Suprapubic skin (tissue), 4 donors: Measurements from ENCODE around the gene RIMKLA. TPM values are rescaled to one million over a fixed set of nuclear protein-coding genes. Genes with fewer than 3 reads are reported as not detected.

Source experiments
- DNase-seq, 2 donors: peaks; one replicate each; pipeline ENCODE4 v3.0.0-alpha.2; 2019; ENCODE audit warnings: low spot score in 2 of 2
- H3K27ac ChIP-seq: fragments of 200-600 bp; sonication (generic); one replicate; pipeline ENCODE4 v1.5.1; 2019
- H3K27me3 ChIP-seq: fragments of 200-600 bp; sonication (generic); one replicate; pipeline ENCODE4 v1.5.1; 2019
- H3K36me3 ChIP-seq: fragments of 200-600 bp; sonication (generic); one replicate; pipeline ENCODE4 v1.5.1; 2019
- H3K4me1 ChIP-seq: fragments of 200-600 bp; sonication (generic); one replicate; pipeline ENCODE4 v1.5.1; 2019
- H3K4me3 ChIP-seq: fragments of 200-600 bp; sonication (generic); one replicate; pipeline ENCODE4 v1.5.1; 2019; ENCODE audit warnings: mild to moderate bottlenecking
- H3K9me3 ChIP-seq: fragments of 200-600 bp; sonication (generic); one replicate; pipeline ENCODE4 v1.5.1; 2019
- EP300 ChIP-seq: sonication (generic); formaldehyde crosslinking; IDR thresholded peaks from one replicate; pipeline ENCODE4 v1.6.1; 2017; ENCODE audit warnings: antibody characterized with exemption
- POLR2A ChIP-seq, 2 donors: fragments of 450-650 bp; IDR thresholded peaks; one replicate each; pipeline ENCODE4 v1.6.1; 2017; ENCODE audit warnings: antibody characterized with exemption in 2 of 2, mild to moderate bottlenecking in 2 of 2, moderate library complexity in 2 of 2
- POLR2AphosphoS5 ChIP-seq, 3 donors: sonication (generic); formaldehyde crosslinking; IDR thresholded peaks; one replicate each; pipeline ENCODE4 v1.6.1; 2017; ENCODE audit warnings: antibody characterized with exemption in 3 of 3
- WGBS: methylation state at CpG from one replicate; pipeline ENCODE4 v1.1.5; 2018; 5-methylcytosine and 5-hydroxymethylcytosine counted together
- total RNA-seq, 4 donors: library from RNA; depleted of rRNA; stranded (reverse); fragments of >200 nt; gene quantifications; one replicate each; pipeline ENCODE4 v1.1.0, GENCODE V29; 2016
- TF ChIP-seq, protein P1 (sequence below), 2 donors: fragments of 200-600 bp in 1 of 2; fragments of 450-650 bp in 1 of 2; sonication (generic) in 1 of 2; IDR thresholded peaks; one replicate each; pipeline ENCODE4 v1.5.1; 2016 to 2019; ENCODE audit warnings: antibody characterized with exemption in 2 of 2, mild to moderate bottlenecking in 1 of 2, moderate library complexity in 1 of 2

The RIMKLA gene, protein sequence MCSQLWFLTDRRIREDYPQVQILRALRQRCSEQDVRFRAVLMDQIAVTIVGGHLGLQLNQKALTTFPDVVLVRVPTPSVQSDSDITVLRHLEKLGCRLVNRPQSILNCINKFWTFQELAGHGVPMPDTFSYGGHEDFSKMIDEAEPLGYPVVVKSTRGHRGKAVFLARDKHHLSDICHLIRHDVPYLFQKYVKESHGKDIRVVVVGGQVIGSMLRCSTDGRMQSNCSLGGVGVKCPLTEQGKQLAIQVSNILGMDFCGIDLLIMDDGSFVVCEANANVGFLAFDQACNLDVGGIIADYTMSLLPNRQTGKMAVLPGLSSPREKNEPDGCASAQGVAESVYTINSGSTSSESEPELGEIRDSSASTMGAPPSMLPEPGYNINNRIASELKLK
- under 1 TPM; 0.11 to 0.93 (median 0.54) TPM for total RNA-seq

DNA sequence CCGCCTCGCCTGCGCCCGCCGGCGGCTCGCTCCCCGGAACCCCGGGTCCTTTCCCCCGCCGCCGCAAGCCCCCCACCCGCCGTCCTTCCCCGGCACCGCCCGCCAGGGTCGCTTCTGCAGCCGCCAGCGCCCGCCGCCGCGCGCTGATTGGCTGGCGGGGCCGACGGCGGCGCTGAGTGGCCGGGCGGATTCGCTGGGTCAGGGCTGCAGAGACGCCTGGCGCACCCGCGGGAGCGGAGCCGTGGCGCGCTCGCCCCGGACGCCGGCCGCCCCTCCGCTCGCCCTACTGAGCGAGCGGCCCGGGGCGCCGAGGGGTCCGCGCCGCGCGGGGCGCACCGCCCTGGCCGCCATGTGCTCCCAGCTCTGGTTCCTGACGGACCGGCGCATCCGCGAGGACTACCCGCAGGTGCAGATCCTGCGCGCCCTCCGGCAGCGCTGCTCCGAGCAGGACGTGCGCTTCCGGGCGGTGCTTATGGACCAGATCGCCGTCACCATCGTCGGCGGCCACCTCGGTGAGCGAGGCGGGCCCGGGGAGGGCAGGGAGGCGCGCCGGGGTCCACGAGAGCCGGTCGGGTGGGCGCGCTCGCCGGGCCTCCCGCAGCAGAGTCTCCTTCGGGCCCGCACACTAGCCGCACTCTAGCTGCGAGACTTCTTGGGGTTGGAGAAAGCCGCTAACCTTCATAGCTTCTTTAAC, at the start of gene RIMKLA:
RIMKLA (plus strand) TSS at position 207 of the 694 bp plus-strand sequence; CDS start at position 350, 143 bp downstream.
- TF ChIP-seq EP300 (no peak), POLR2A (IDR thresholded peaks at IDR 0.05) (no peak)
- TF ChIP-seq, protein P1, sequence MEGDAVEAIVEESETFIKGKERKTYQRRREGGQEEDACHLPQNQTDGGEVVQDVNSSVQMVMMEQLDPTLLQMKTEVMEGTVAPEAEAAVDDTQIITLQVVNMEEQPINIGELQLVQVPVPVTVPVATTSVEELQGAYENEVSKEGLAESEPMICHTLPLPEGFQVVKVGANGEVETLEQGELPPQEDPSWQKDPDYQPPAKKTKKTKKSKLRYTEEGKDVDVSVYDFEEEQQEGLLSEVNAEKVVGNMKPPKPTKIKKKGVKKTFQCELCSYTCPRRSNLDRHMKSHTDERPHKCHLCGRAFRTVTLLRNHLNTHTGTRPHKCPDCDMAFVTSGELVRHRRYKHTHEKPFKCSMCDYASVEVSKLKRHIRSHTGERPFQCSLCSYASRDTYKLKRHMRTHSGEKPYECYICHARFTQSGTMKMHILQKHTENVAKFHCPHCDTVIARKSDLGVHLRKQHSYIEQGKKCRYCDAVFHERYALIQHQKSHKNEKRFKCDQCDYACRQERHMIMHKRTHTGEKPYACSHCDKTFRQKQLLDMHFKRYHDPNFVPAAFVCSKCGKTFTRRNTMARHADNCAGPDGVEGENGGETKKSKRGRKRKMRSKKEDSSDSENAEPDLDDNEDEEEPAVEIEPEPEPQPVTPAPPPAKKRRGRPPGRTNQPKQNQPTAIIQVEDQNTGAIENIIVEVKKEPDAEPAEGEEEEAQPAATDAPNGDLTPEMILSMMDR (IDR thresholded peaks at IDR 0.05): no peak
- peaks cover 13% of the 10 kb centered on the region for H3K4me1 ChIP-seq
- H3K4me3 ChIP-seq: peak within 1 kb of the TSS; percentile 76
- no peak for DNase-seq
- WGBS: under 1% methylated on average over 21 of the region's 101 CpGs
- H3K9me3 ChIP-seq: no peaks in the 10 kb centered on the region
- no peaks in the 10 kb centered on the region for H3K36me3 ChIP-seq
- no peak within 1 kb of the TSS for H3K27ac ChIP-seq
- peaks cover 25% of the 10 kb centered on the region for H3K27me3 ChIP-seq

DNA sequence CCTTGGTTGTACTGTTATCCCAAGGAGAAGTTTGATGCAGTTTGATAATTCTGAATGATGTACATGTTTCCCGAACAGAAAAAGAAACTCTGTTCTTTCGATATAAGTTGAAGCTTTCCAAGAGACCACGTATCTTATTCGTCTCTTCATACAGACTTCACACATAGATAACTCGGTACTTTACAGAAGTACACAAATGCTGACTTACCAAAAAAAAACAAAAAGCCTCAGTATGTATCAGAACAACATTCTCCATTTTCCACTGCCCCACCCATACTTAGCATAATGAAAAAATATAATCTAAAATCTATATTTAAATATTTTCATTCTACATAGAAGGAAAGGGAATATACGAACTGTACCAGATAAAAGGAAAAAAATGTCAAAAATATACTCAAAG, 47.7 kb upstream of the RIMKLA start:
- H3K27me3 ChIP-seq: no peaks in the 10 kb centered on the region
- no peak for TF ChIP-seq EP300
- TF ChIP-seq POLR2A (IDR thresholded peaks at IDR 0.05): no peak
- TF ChIP-seq, protein P1 (IDR thresholded peaks at IDR 0.05): no peak
- no peak for TF ChIP-seq POLR2AphosphoS5 (IDR thresholded peaks at IDR 0.05)
- no peaks in the 10 kb centered on the region for H3K9me3 ChIP-seq
- no peaks in the 10 kb centered on the region for H3K36me3 ChIP-seq
- H3K4me1 ChIP-seq: peaks cover 44% of the 10 kb centered on the region
- no peak overlapping the region for H3K27ac ChIP-seq
- DNase-seq: no peak
- H3K4me3 ChIP-seq: peak overlapping the region; percentile 79
- 60% methylated on average over 6 of the region's 6 CpGs for WGBS

DNA sequence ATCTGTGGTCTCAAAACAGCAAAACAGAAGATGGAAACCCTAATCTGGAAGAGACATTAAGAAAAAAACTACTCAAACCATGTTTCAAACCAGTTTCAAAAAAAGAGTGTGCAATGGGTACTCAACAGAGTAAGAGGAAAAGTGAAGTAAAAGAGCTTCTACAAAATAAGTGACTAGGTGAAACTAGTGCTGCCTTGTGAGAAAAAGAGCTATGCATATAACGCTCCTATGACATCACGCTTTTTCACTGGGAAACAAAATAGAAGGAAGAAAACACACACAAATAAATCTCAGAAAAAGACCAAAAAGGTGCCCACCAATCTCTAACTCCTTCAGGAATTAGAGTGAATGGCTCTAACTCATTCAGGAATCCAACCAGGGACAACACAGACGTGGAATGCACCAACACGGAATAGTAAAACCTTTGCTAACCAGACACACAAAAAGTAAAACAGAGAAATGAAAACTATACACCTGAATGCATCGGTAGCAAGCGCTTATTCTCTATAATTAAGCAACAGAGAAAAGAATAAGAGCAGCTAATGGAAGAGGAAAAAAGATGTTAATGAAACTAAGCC, 46.8 kb upstream of the RIMKLA start:
- Histone ChIP-seq H3K4me1 (peaks cover 42% of the 10 kb centered on the region), H3K4me3 (peak overlapping the region; percentile 79), H3K27me3 (no peaks in the 10 kb centered on the region), H3K27ac (peak overlapping the region; percentile 90), H3K9me3 (no peaks in the 10 kb centered on the region), H3K36me3 (no peaks in the 10 kb centered on the region)
- no peak for DNase-seq
- TF ChIP-seq, protein P1 (IDR thresholded peaks at IDR 0.05): no peak
- TF ChIP-seq POLR2A (IDR thresholded peaks at IDR 0.05) (no peak), POLR2AphosphoS5 (IDR thresholded peaks at IDR 0.05) (no peak), EP300 (no peak)
- 2% methylated on average over 6 of the region's 6 CpGs for WGBS

DNA sequence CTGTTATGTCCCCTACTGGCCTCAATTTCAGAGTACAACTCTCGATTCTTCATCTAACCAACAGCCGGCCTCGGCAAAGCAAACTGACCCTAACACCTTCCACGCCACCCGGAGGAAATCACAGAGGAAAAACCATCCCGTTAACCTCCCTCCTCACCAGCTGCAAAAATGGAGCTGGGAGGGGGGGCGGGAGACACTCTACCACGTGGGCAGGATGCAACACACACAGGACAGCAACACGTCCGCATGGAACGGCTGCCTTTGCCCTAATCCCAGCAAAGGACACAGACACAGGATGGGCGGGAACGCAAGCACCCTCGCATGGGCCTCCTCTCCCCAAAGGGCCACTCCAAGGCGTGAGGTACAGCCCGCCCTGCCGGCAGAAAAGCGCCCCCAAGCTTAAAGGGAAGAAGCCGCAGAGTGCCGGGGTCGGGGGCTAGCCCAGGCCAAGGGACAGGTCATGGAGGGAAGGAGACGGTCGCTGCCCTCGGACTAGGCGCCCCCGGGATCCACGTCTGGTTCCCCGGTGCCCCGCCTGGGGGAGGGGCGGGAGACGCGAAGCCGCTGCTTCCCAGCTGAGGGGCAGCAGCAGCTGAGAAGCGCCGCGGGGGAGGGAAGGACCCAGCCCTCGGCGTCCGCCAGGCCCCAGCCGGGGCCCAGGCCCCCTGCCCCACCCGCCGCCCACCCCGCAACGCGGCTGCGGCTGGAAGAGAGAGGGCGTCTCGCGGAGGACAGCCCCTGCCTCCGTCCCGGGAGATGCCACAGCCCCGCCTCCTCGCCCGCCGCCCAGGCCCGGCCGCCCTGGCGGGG, 46.1 kb upstream of the RIMKLA start:
- peak; percentile 77 to 78 for DNase-seq
- Histone ChIP-seq H3K36me3 (no peaks in the 10 kb centered on the region), H3K9me3 (no peaks in the 10 kb centered on the region), H3K4me3 (peak overlapping the region; percentile 79), H3K4me1 (peaks cover 38% of the 10 kb centered on the region), H3K27ac (peak overlapping the region; percentile 90), H3K27me3 (no peaks in the 10 kb centered on the region)
- TF ChIP-seq POLR2AphosphoS5 (IDR thresholded peaks at IDR 0.05) (no peak), POLR2A (IDR thresholded peaks at IDR 0.05) (no peak), EP300 (no peak)
- TF ChIP-seq, protein P1 (IDR thresholded peaks at IDR 0.05): no peak
- 1% methylated on average over 21 of the region's 58 CpGs for WGBS
